ENCODE results near the gene DNAAF1. TPM values are rescaled to one million over a fixed set of nuclear protein-coding genes. Genes with fewer than 3 reads are reported as not detected.

DNAAF1 gene
- total RNA-seq, 6 experiments from 2014 or later: 0.37 to 5.6 (median 2.1) TPM; not detected in 2

GRCh38 chr16:84137769-84138357 is 7.2 kb upstream of the DNAAF1 start:
- Histone ChIP-seq H3K4me3 (no peak overlapping the region), H3K27me3 (no peaks in the 10 kb centered on the region), H3K36me3 (no peaks in the 10 kb centered on the region), H3K27ac (no peak overlapping the region), H3K4me1 (no peaks in the 10 kb centered on the region), H3K9me3 (no peaks in the 10 kb centered on the region)
- no peak for DNase-seq
- intact Hi-C loops (cut with DNase I): no loop called here
- 97% methylated on average over 7 of the region's 7 CpGs for WGBS (ENCODE audit: insufficient coverage, low coverage, low lambda C conversion rate, missing lambda C conversion rate)
- TF ChIP-seq POLR2A (IDR thresholded peaks at IDR 0.05) (no peak), CTCF (IDR thresholded peaks at IDR 0.05) (no peak)
- no peak for ATAC-seq

- Histone ChIP-seq H3K9me3 (no peaks in the 10 kb centered on the region), H3K36me3 (no peaks in the 10 kb centered on the region), H3K27me3 (no peaks in the 10 kb centered on the region), H3K4me1 (no peaks in the 10 kb centered on the region), H3K4me3 (no peak overlapping the region), H3K27ac (no peak overlapping the region)
- intact Hi-C loops (cut with DNase I): no loop called here
- no peak for ATAC-seq
- DNase-seq: no peak
- 69% methylated on average over 2 of the region's 2 CpGs for WGBS (ENCODE audit: insufficient coverage, low coverage, low lambda C conversion rate, missing lambda C conversion rate)
- TF ChIP-seq CTCF (IDR thresholded peaks at IDR 0.05) (no peak), POLR2A (IDR thresholded peaks at IDR 0.05) (no peak)
Observed at GRCh38 chr16:84138500-84138823, 6.6 kb upstream of the DNAAF1 start.

- no peak for DNase-seq
- ATAC-seq: no peak
Observed at GRCh38 chr16:84138824-84139627, 6.1 kb upstream of the DNAAF1 start.

GRCh38 chr16:84139628-84140258 is 5.4 kb upstream of the DNAAF1 start:
- H3K36me3 ChIP-seq: no peaks in the 10 kb centered on the region
- TF ChIP-seq POLR2A (IDR thresholded peaks at IDR 0.05): no peak
- TF ChIP-seq CTCF (IDR thresholded peaks at IDR 0.05): no peak
- intact Hi-C loops (cut with DNase I): no loop called here
- H3K4me1 ChIP-seq: no peaks in the 10 kb centered on the region
- H3K27me3 ChIP-seq: no peaks in the 10 kb centered on the region
- no peak overlapping the region for H3K4me3 ChIP-seq
- H3K27ac ChIP-seq: no peak overlapping the region
- 71% methylated on average over 5 of the region's 6 CpGs for WGBS (ENCODE audit: insufficient coverage, low coverage, low lambda C conversion rate, missing lambda C conversion rate)
- no peak for ATAC-seq
- DNase-seq: no peak
- H3K9me3 ChIP-seq: no peaks in the 10 kb centered on the region

More at GRCh38 chr16:84138824-84139627, 6.1 kb upstream of the DNAAF1 start:
- intact Hi-C loops (cut with DNase I): no loop called here
- no peak for TF ChIP-seq CTCF (IDR thresholded peaks at IDR 0.05)
- TF ChIP-seq POLR2A (IDR thresholded peaks at IDR 0.05): no peak
- 77% methylated on average over 14 of the region's 14 CpGs for WGBS (ENCODE audit: insufficient coverage, low coverage, low lambda C conversion rate, missing lambda C conversion rate)
- no peaks in the 10 kb centered on the region for H3K36me3 ChIP-seq
- no peaks in the 10 kb centered on the region for H3K9me3 ChIP-seq
- H3K27ac ChIP-seq: no peak overlapping the region
- no peaks in the 10 kb centered on the region for H3K27me3 ChIP-seq
- H3K4me3 ChIP-seq: no peak overlapping the region
- no peaks in the 10 kb centered on the region for H3K4me1 ChIP-seq
